K562 treated with DMSO at 1 percent for 12 hours (cell line): ENCODE measurements around the gene OR4A47. TPM values are rescaled to one million over a fixed set of nuclear protein-coding genes. Genes with fewer than 3 reads are reported as not detected.

Source experiments
- total RNA-seq: library from RNA; unstranded; fragments of 300-600 nt; gene quantifications from 2 replicates; pipeline ENCODE4 v1.2.3, GENCODE V29; 2022; ENCODE audit not compliant: insufficient read depth

OR4A47 gene, protein sequence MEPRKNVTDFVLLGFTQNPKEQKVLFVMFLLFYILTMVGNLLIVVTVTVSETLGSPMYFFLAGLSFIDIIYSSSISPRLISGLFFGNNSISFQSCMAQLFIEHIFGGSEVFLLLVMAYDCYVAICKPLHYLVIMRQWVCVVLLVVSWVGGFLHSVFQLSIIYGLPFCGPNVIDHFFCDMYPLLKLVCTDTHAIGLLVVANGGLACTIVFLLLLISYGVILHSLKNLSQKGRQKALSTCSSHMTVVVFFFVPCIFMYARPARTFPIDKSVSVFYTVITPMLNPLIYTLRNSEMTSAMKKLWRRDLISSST
- total RNA-seq: not detected in 2 replicates

DNA sequence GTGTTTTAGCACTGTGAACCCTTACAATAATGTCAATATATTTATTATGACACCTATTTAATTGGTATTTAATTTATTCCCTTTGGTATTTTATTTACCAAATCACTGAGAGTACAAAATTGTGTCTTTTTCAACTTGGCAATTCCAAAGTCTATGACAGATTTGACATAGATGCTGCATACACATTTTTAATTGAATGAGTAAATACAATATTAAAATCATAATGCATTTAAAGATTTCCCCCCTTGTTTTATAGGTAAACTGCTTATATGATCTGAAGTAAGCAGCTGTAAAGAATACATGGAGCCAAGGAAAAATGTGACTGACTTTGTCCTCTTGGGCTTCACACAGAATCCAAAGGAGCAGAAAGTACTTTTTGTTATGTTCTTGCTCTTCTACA lies at the start of gene OR4A47:
Gene OR4A47, plus strand, starts transcription at position 301 of the 400 bp plus-strand sequence. Its CDS starts 0 bp downstream, at position 301.

Other genes starting within 250 kb of the OR4A47 start
- gene OR4X2, start 243.7 kb upstream of the OR4A47 start, total RNA-seq: not detected in 2 replicates
- not detected in 2 replicates for gene OR4X1, start 224.9 kb upstream of the OR4A47 start, total RNA-seq
- gene OR4S1, start 182.6 kb upstream of the OR4A47 start, total RNA-seq: not detected in 2 replicates
- not detected in 2 replicates for gene OR4C3, start 163.9 kb upstream of the OR4A47 start, total RNA-seq
- not detected in 2 replicates for gene OR4C5, start 122.3 kb upstream of the OR4A47 start, total RNA-seq